Parathyroid adenoma (tissue), 2 donors: ENCODE results near the gene SNX8.
"Not testable (repeated sequence)": the region's sequence is repeated elsewhere in the genome, so short reads cannot be mapped to it uniquely, and the experiment has no call there.

Source experiments
- H2AFZ ChIP-seq: fragments of 300-600 bp; sonication (generic); one replicate; pipeline ENCODE4 v1.7.0; 2017; ENCODE audit warnings: antibody characterized with exemption, mild to moderate bottlenecking
- H3K27ac ChIP-seq: fragments of 300-600 bp; sonication (generic); one replicate; pipeline ENCODE4 v1.7.0; 2017
- H3K27me3 ChIP-seq: fragments of 300-600 bp; sonication (generic); one replicate; pipeline ENCODE4 v1.7.0; 2017; ENCODE audit warnings: low read length; ENCODE audit not compliant: control insufficient read depth, insufficient read depth
- H3K36me3 ChIP-seq: fragments of 300-600 bp; sonication (generic); one replicate; pipeline ENCODE4 v1.7.0; 2017; ENCODE audit warnings: low read length; ENCODE audit not compliant: control insufficient read depth, insufficient read depth
- H3K4me1 ChIP-seq: fragments of 300-600 bp; sonication (generic); one replicate; pipeline ENCODE4 v1.7.0; 2017; ENCODE audit warnings: control low read depth
- H3K4me2 ChIP-seq: fragments of 300-600 bp; sonication (generic); one replicate; pipeline ENCODE4 v1.7.0; 2017; ENCODE audit warnings: low read length
- H3K4me3 ChIP-seq: fragments of 300-600 bp; sonication (generic); one replicate; pipeline ENCODE4 v1.7.0; 2017; ENCODE audit warnings: low read depth, low read length
- H3K79me2 ChIP-seq: fragments of 300-600 bp; sonication (generic); one replicate; pipeline ENCODE4 v1.7.0; 2017; ENCODE audit warnings: control low read depth
- H3K9ac ChIP-seq: fragments of 300-600 bp; sonication (generic); one replicate; pipeline ENCODE4 v1.7.0; 2017; ENCODE audit warnings: mild to moderate bottlenecking
- H3K9me3 ChIP-seq: fragments of 300-600 bp; sonication (generic); one replicate; pipeline ENCODE4 v1.7.0; 2017; ENCODE audit warnings: low read length; ENCODE audit not compliant: control insufficient read depth
- TF ChIP-seq, protein P1 (sequence below): fragments of 300-600 bp; sonication (generic); IDR thresholded peaks from one replicate; pipeline ENCODE4 v1.7.0; 2017; ENCODE audit warnings: antibody characterized with exemption, mild to moderate bottlenecking
- donor health status: primary hyperparathyroidism.

SNX8 gene

DNA sequence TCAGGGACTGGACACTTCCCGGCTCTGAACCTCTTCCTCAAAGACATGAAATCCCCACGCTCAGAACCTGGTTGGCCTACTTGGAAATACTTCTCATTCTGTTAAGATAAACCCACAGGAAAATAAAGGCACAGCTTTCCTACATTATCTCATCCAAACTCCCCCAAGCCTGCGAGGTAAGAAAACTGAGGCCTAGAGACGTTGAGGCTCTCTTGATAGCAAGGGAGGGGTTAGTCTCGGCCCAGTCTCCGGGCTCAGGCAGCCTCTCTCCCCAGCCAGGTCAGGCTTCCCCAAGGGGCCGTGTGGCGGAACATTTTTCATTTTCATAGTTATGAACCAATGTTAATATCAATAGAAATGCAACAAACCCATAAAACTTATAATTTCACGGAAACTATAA lies 35.8 kb upstream of the SNX8 start:
- H2AFZ ChIP-seq: no peak overlapping the region
- no peak overlapping the region for H3K27ac ChIP-seq
- H3K4me1 ChIP-seq: no peaks in the 10 kb centered on the region
- H3K27me3 ChIP-seq: no peaks in the 10 kb centered on the region
- no peaks in the 10 kb centered on the region for H3K36me3 ChIP-seq
- TF ChIP-seq, protein P1, sequence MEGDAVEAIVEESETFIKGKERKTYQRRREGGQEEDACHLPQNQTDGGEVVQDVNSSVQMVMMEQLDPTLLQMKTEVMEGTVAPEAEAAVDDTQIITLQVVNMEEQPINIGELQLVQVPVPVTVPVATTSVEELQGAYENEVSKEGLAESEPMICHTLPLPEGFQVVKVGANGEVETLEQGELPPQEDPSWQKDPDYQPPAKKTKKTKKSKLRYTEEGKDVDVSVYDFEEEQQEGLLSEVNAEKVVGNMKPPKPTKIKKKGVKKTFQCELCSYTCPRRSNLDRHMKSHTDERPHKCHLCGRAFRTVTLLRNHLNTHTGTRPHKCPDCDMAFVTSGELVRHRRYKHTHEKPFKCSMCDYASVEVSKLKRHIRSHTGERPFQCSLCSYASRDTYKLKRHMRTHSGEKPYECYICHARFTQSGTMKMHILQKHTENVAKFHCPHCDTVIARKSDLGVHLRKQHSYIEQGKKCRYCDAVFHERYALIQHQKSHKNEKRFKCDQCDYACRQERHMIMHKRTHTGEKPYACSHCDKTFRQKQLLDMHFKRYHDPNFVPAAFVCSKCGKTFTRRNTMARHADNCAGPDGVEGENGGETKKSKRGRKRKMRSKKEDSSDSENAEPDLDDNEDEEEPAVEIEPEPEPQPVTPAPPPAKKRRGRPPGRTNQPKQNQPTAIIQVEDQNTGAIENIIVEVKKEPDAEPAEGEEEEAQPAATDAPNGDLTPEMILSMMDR: no peak
- H3K9ac ChIP-seq: no peak overlapping the region
- no peak overlapping the region for H3K4me3 ChIP-seq
- no peaks in the 10 kb centered on the region for H3K9me3 ChIP-seq
- H3K79me2 ChIP-seq: peaks cover 5% of the 10 kb centered on the region
- no peak overlapping the region for H3K4me2 ChIP-seq

- not testable (repeated sequence) for H3K79me2 ChIP-seq, H3K27me3 ChIP-seq, H3K4me1 ChIP-seq, H3K4me3 ChIP-seq, H3K9ac ChIP-seq, H3K9me3 ChIP-seq, H3K36me3 ChIP-seq, H3K4me2 ChIP-seq, H3K27ac ChIP-seq
- H2AFZ ChIP-seq: peak overlapping the region; percentile 38
Observed at GRCh38 chr7:2347351-2348063, 33.3 kb upstream of the SNX8 start.

GRCh38 chr7:2336626-2337299 lies 22.5 kb upstream of the SNX8 start:
- no peaks in the 10 kb centered on the region for H3K36me3 ChIP-seq
- no peak overlapping the region for H3K9ac ChIP-seq
- H3K79me2 ChIP-seq: no peaks in the 10 kb centered on the region
- no peaks in the 10 kb centered on the region for H3K9me3 ChIP-seq
- no peaks in the 10 kb centered on the region for H3K4me1 ChIP-seq
- no peak overlapping the region for H3K4me2 ChIP-seq
- H3K27ac ChIP-seq: no peak overlapping the region
- H3K4me3 ChIP-seq: no peak overlapping the region
- TF ChIP-seq, protein P1: no peak
- no peak overlapping the region for H2AFZ ChIP-seq
- no peaks in the 10 kb centered on the region for H3K27me3 ChIP-seq

DNA sequence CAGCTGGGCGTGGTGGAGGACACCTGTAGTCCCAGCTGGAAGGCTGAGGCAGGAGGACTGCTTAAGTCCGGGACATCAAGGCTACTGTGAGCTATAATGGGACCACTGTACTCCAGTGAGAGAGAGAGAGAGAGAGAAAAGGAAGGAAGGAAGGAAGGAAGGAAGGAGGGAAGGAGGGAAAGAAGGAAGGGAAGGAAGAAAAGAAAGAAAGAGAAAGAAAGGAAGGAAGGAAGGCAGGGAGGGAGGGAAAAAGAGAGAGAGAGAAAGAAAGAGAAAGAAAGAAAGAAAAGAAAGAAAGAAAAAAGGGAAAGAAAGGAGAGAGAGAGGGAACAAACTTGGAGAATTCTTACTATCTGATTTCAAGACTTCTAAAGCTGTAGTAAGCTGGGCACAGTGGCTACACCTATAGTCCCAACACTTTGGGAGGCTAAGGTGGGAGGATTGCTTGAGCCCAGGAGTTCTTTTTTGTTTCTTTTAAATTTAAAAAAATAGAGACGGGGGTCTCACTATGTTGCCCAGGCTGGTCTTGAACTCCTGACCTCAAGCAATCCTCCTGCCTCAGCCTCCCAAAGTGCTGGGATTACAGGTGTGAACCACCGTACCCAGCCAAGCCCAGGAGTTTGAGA lies 18.5 kb upstream of the SNX8 start:
- not testable (repeated sequence) for H3K4me2 ChIP-seq

DNA sequence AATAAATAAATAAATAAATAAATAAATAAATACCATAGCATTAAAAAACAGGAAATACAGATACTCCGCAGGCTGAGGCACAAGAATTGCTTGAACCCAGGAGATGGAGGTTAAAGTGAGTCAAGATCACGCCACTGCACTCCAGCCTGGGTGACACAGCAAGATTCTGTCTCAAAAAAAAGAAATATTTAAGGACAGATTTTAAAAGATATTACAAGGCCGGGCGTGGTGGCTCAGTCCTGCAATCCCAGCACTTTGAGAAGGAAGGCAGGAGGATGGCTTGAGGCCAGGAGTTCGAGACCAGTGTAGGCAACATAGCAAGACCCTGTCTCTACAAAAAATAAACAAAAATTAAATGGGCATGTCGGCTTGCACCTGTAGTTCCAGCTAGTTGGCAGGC lies 17.5 kb upstream of the SNX8 start:
- no peak overlapping the region for H3K4me3 ChIP-seq
- H3K36me3 ChIP-seq: no peaks in the 10 kb centered on the region
- H3K9me3 ChIP-seq: no peaks in the 10 kb centered on the region
- H3K4me1 ChIP-seq: no peaks in the 10 kb centered on the region
- H3K79me2 ChIP-seq: no peaks in the 10 kb centered on the region
- no peak overlapping the region for H2AFZ ChIP-seq
- no peaks in the 10 kb centered on the region for H3K27me3 ChIP-seq
- H3K9ac ChIP-seq: no peak overlapping the region
- H3K27ac ChIP-seq: no peak overlapping the region
- no peak overlapping the region for H3K4me2 ChIP-seq
- TF ChIP-seq, protein P1: no peak

More for the DNA sequence above, 18.5 kb upstream of the SNX8 start:
- H3K9ac ChIP-seq, H3K9me3 ChIP-seq, H2AFZ ChIP-seq, H3K79me2 ChIP-seq, H3K27me3 ChIP-seq, H3K27ac ChIP-seq, H3K4me1 ChIP-seq, H3K36me3 ChIP-seq, H3K4me3 ChIP-seq: not testable (repeated sequence)
